ENCODE measurements around the gene ZNF451. TPM values are rescaled to one million over a fixed set of nuclear protein-coding genes. Genes with fewer than 3 reads are reported as not detected.

Gene ZNF451
- total and polyA plus RNA-seq, 2 donors (not counting 3 experiments of a cell fraction or from before 2014, with no cell fraction given) = 9.9 to 64.4 TPM

DNA sequence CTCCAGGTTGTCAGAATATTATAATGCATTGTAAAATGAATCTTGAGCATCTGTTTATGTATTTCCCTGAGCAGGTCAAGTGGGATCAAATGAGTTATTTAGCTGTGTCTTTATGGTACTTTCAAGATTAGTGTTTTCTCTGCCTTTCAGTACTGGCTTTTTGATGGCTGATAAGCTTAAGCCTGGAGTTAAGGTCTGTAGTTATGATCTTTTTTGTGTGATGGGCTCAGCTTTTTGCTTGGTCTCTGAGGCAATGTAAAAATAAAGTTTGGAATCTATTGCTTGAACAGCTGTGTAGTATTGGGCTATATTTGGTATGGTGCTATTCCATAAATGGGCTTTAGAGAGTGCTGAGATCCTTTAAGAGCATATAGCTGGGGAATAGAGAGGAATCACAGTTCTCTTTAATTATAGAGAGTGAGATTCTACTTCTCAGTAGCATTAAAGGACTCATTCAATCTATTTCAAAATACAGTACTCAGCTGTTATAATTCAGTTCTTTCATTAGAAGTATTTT lies 40.7 kb downstream of the ZNF451 start:
- no peak for DNase-seq (ENCODE audit: low read depth, low spot score)
- TF ChIP-seq POLR2AphosphoS5 (IDR thresholded peaks at IDR 0.05; ENCODE audit: insufficient read depth, low read depth, low read length) = no peak
- no peak for TF ChIP-seq EZH2 (IDR thresholded peaks at IDR 0.05; ENCODE audit: borderline replicate concordance, low read depth, low read length, severe bottlenecking)
- no peak for TF ChIP-seq MYC (IDR thresholded peaks at IDR 0.05; ENCODE audit: low read depth, low read length)
- no peak for TF ChIP-seq GATA2 (IDR thresholded peaks at IDR 0.05; ENCODE audit: insufficient read depth, insufficient read length, low read depth, low read length)
- Histone ChIP-seq H3K9me1 (replicated peaks; ENCODE audit: control insufficient read depth, extremely low read depth, insufficient read depth, low read length) (no peaks in the 10 kb centered on the region), H3K9ac (replicated peaks; ENCODE audit: extremely low read depth, insufficient read depth, low read length) (no peak overlapping the region), H2AFZ (ENCODE audit: low read depth, low read length) (no peak overlapping the region), H3K79me2 (ENCODE audit: control insufficient read depth, insufficient read depth, low read length) (no peaks in the 10 kb centered on the region), H3K4me3 (replicated peaks in 1 of 3; ENCODE audit: insufficient read depth in 1 of 3, low read depth in 1 of 3, low read length in 3 of 3) (no peak overlapping the region), H3K27ac (ENCODE audit: insufficient read depth, low read depth, low read length) (no peak overlapping the region), H3K4me1 (ENCODE audit: control insufficient read depth, extremely low read depth, insufficient read depth, low read length) (no peaks in the 10 kb centered on the region), H3K27me3 (ENCODE audit: control insufficient read depth in 2 of 2, insufficient read depth in 2 of 2, low read length in 2 of 2) (no peaks in the 10 kb centered on the region), H4K20me1 (replicated peaks; ENCODE audit: control insufficient read depth, extremely low read depth, insufficient read depth, low read length) (no peaks in the 10 kb centered on the region), H3K4me2 (ENCODE audit: insufficient read depth, low read length) (no peak overlapping the region), H3K36me3 (ENCODE audit: control insufficient read depth in 2 of 2, extremely low read depth in 1 of 2, insufficient read depth in 2 of 2, low read length in 2 of 2) (peaks cover 0 to 3% of the 10 kb centered on the region in 2 experiments), H3K9me3 (replicated peaks; ENCODE audit: control insufficient read depth, insufficient read depth, low read length) (no peaks in the 10 kb centered on the region)
- no TSS peak for BruUV-seq (replicated peaks)
- intact Hi-C loops (cut with micrococcal nuclease) = no loop called here
- CTCF ChIA-PET = interaction anchor here (1.5 to 1.7 kb wide), 2 partner anchors 17 to 18 kb away, joined by 3 to 5 read pairs; no protein-coding TSS in a partner anchor
- POLR2A ChIA-PET = interaction anchor here (0.6 kb wide), 1 partner anchor 833 kb away, joined by 3 read pairs; no protein-coding TSS in a partner anchor
- no peak for FAIRE-seq
- dilution Hi-C loops (cut with MboI; ENCODE audit: extremely low pct_ligation_motif_present, low sequenced_read_pairs) = no loop called here

DNA sequence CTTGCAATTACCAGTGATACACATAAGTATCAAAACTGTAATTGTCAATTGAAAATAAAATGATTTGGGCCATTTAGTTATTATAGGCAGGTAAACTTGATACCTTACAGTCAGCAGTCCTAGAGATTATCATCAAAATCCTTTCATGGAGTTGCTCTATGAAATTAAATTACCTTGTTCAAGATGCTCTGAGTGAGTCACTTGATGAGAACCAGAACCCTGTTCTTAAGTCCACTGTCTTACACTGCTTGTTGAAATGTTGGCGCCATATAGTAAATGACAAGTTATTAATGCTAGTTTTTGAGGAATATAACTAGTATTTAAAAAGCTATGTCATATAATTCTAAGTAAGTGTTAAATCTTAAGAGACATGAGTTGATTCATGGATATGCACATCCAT lies 45.0 kb downstream of the ZNF451 start:
- no peak overlapping the region for H3K4me3 ChIP-seq (replicated peaks in 1 of 3; ENCODE audit: insufficient read depth in 1 of 3, low read depth in 1 of 3, low read length in 3 of 3)
- H3K9me1 ChIP-seq (replicated peaks; ENCODE audit: control insufficient read depth, extremely low read depth, insufficient read depth, low read length) = no peaks in the 10 kb centered on the region
- FAIRE-seq (no peak), DNase-seq (ENCODE audit: low read depth, low spot score) (no peak)
- H3K9ac ChIP-seq (replicated peaks; ENCODE audit: extremely low read depth, insufficient read depth, low read length) = no peak overlapping the region
- H3K27ac ChIP-seq (ENCODE audit: insufficient read depth, low read depth, low read length) = no peak overlapping the region
- no peaks in the 10 kb centered on the region for H4K20me1 ChIP-seq (replicated peaks; ENCODE audit: control insufficient read depth, extremely low read depth, insufficient read depth, low read length)
- intact Hi-C loops (cut with micrococcal nuclease) = no loop called here
- BruUV-seq (replicated peaks) = no TSS peak
- H3K4me1 ChIP-seq (ENCODE audit: control insufficient read depth, extremely low read depth, insufficient read depth, low read length) = no peaks in the 10 kb centered on the region
- TF ChIP-seq, protein P1, sequence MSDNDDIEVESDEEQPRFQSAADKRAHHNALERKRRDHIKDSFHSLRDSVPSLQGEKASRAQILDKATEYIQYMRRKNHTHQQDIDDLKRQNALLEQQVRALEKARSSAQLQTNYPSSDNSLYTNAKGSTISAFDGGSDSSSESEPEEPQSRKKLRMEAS (IDR thresholded peaks at IDR 0.05; ENCODE audit: insufficient read depth, insufficient read length) = no peak
- TF ChIP-seq GATA2 (IDR thresholded peaks at IDR 0.05; ENCODE audit: insufficient read depth, insufficient read length, low read depth, low read length) = no peak
- no peak for TF ChIP-seq EZH2 (IDR thresholded peaks at IDR 0.05; ENCODE audit: borderline replicate concordance, low read depth, low read length, severe bottlenecking)
- no peak for TF ChIP-seq JUN (IDR thresholded peaks at IDR 0.05; ENCODE audit: borderline replicate concordance, insufficient read depth, insufficient read length, low read depth)
- TF ChIP-seq, protein P2, sequence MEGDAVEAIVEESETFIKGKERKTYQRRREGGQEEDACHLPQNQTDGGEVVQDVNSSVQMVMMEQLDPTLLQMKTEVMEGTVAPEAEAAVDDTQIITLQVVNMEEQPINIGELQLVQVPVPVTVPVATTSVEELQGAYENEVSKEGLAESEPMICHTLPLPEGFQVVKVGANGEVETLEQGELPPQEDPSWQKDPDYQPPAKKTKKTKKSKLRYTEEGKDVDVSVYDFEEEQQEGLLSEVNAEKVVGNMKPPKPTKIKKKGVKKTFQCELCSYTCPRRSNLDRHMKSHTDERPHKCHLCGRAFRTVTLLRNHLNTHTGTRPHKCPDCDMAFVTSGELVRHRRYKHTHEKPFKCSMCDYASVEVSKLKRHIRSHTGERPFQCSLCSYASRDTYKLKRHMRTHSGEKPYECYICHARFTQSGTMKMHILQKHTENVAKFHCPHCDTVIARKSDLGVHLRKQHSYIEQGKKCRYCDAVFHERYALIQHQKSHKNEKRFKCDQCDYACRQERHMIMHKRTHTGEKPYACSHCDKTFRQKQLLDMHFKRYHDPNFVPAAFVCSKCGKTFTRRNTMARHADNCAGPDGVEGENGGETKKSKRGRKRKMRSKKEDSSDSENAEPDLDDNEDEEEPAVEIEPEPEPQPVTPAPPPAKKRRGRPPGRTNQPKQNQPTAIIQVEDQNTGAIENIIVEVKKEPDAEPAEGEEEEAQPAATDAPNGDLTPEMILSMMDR (IDR thresholded peaks at IDR 0.05; ENCODE audit: extremely low read depth in 1 of 2, insufficient read depth in 1 of 2, low read depth in 1 of 2, low read length in 2 of 2) = no peak
- no peak for TF ChIP-seq POLR2AphosphoS5 (IDR thresholded peaks at IDR 0.05; ENCODE audit: insufficient read depth, low read depth, low read length)
- no peak for TF ChIP-seq FOS (IDR thresholded peaks at IDR 0.05; ENCODE audit: borderline replicate concordance, insufficient read depth, low read length)
- no peak for TF ChIP-seq POLR2A (IDR thresholded peaks at IDR 0.05; ENCODE audit: low read depth, low read length)
- TF ChIP-seq MYC (IDR thresholded peaks at IDR 0.05; ENCODE audit: low read depth, low read length) = no peak
- no peaks in the 10 kb centered on the region for H3K27me3 ChIP-seq (ENCODE audit: control insufficient read depth in 2 of 2, insufficient read depth in 2 of 2, low read length in 2 of 2)
- no peaks in the 10 kb centered on the region for H3K79me2 ChIP-seq (ENCODE audit: control insufficient read depth, insufficient read depth, low read length)
- H3K4me2 ChIP-seq (ENCODE audit: insufficient read depth, low read length) = no peak overlapping the region
- no peaks in the 10 kb centered on the region for H3K9me3 ChIP-seq (replicated peaks; ENCODE audit: control insufficient read depth, insufficient read depth, low read length)
- dilution Hi-C loops (cut with MboI; ENCODE audit: extremely low pct_ligation_motif_present, low sequenced_read_pairs) = no loop called here
- H3K36me3 ChIP-seq (ENCODE audit: control insufficient read depth in 2 of 2, extremely low read depth in 1 of 2, insufficient read depth in 2 of 2, low read length in 2 of 2) = peaks cover 3 to 9% of the 10 kb centered on the region in 2 experiments
- ChIA-PET CTCF (no interaction called here), POLR2A (interaction anchor here (0.7 kb wide), 1 partner anchor 264 kb away, joined by 3 read pairs; no protein-coding TSS in a partner anchor)
- H2AFZ ChIP-seq (ENCODE audit: low read depth, low read length) = no peak overlapping the region
